Measurements from ENCODE around the gene MBD3L4.

GRCh38 chr19:7067716-7068115 is 27.7 kb upstream of the MBD3L4 start:
- TF ChIP-seq POLR2AphosphoS5 (IDR thresholded peaks at IDR 0.05; ENCODE audit: low read depth, low read length) (no peak), REST (IDR thresholded peaks at IDR 0.05; ENCODE audit: insufficient read depth in 1 of 2, low read depth in 2 of 2, low read length in 2 of 2) (no peak)

Data from PFSK-1 (cell line).